Stimulated activated memory B cell treated with anti-CD40 and anti-IgM and Interleukin-4, amounts not matched to agents 10 μg/mL and 1 μg/mL and 100 μg/mL, for 72 hours (primary cell): ENCODE results near the gene TBL1X.

Experiments used
- ATAC-seq: fragments of 150-1000 bp; cut with Tn5 transposase; 2 replicates; pipeline ENCODE4 v1.10.0; 2021
- H3K27ac Mint-ChIP-seq: one replicate; pipeline ENCODE4 v1.8.0; 2022; ENCODE audit warnings: mild to moderate bottlenecking, mixed read lengths
- H3K27me3 Mint-ChIP-seq: one replicate; pipeline ENCODE4 v1.8.0; 2022; ENCODE audit warnings: mixed read lengths
- H3K36me3 Mint-ChIP-seq: one replicate; pipeline ENCODE4 v1.8.0; 2022; ENCODE audit warnings: mixed read lengths
- H3K4me1 Mint-ChIP-seq: one replicate; pipeline ENCODE4 v1.8.0; 2022; ENCODE audit warnings: mixed read lengths
- H3K4me3 Mint-ChIP-seq: one replicate; pipeline ENCODE4 v1.8.0; 2022; ENCODE audit warnings: mild to moderate bottlenecking, moderate library complexity, mixed read lengths
- H3K9me3 Mint-ChIP-seq: one replicate; pipeline ENCODE4 v1.8.0; 2022; ENCODE audit warnings: mixed read lengths

TBL1X gene

GRCh38 chrX:9677098-9677739 lies 212.4 kb downstream of the TBL1X start:
- Mint-ChIP-seq H3K27me3 (no peaks in the 10 kb centered on the region), H3K9me3 (peaks cover 6% of the 10 kb centered on the region), H3K4me3 (peak overlapping the region; percentile 57), H3K4me1 (peaks cover 24% of the 10 kb centered on the region), H3K36me3 (peaks cover 17% of the 10 kb centered on the region), H3K27ac (peak overlapping the region; percentile 89)
- ATAC-seq: peak; percentile 98

GRCh38 chrX:9678215-9678965 lies 213.5 kb downstream of the TBL1X start:
- Mint-ChIP-seq H3K9me3 (peaks cover 6% of the 10 kb centered on the region), H3K27ac (peak overlapping the region; percentile 89), H3K4me1 (peaks cover 18% of the 10 kb centered on the region), H3K27me3 (no peaks in the 10 kb centered on the region), H3K4me3 (peak overlapping the region; percentile 21), H3K36me3 (peaks cover 20% of the 10 kb centered on the region)
- ATAC-seq: no peak

- no peak for ATAC-seq
- H3K4me1 Mint-ChIP-seq: peaks cover 18% of the 10 kb centered on the region
- no peaks in the 10 kb centered on the region for H3K27me3 Mint-ChIP-seq
- H3K36me3 Mint-ChIP-seq: peaks cover 24% of the 10 kb centered on the region
- peaks cover 5% of the 10 kb centered on the region for H3K9me3 Mint-ChIP-seq
- no peak overlapping the region for H3K4me3 Mint-ChIP-seq
- no peak overlapping the region for H3K27ac Mint-ChIP-seq
These were observed 216.2 kb downstream of the TBL1X start for GRCh38 chrX:9681011-9681410.

GRCh38 chrX:9681422-9681821 lies 216.6 kb downstream of the TBL1X start:
- peaks cover 18% of the 10 kb centered on the region for H3K4me1 Mint-ChIP-seq
- peaks cover 28% of the 10 kb centered on the region for H3K36me3 Mint-ChIP-seq
- H3K9me3 Mint-ChIP-seq: peaks cover 3% of the 10 kb centered on the region
- H3K27ac Mint-ChIP-seq: no peak overlapping the region
- H3K4me3 Mint-ChIP-seq: no peak overlapping the region
- H3K27me3 Mint-ChIP-seq: no peaks in the 10 kb centered on the region
- no peak for ATAC-seq

GRCh38 chrX:9682456-9682855 lies 217.6 kb downstream of the TBL1X start:
- Mint-ChIP-seq H3K4me3 (no peak overlapping the region), H3K27me3 (no peaks in the 10 kb centered on the region), H3K27ac (no peak overlapping the region), H3K36me3 (peaks cover 32% of the 10 kb centered on the region), H3K4me1 (peaks cover 8% of the 10 kb centered on the region), H3K9me3 (no peaks in the 10 kb centered on the region)
- no peak for ATAC-seq

GRCh38 chrX:9682861-9683260 lies 218.0 kb downstream of the TBL1X start:
- H3K27me3 Mint-ChIP-seq: no peaks in the 10 kb centered on the region
- H3K9me3 Mint-ChIP-seq: no peaks in the 10 kb centered on the region

GRCh38 chrX:9683350-9683749 lies 218.5 kb downstream of the TBL1X start:
- Mint-ChIP-seq H3K9me3 (no peaks in the 10 kb centered on the region), H3K4me3 (no peak overlapping the region), H3K4me1 (no peaks in the 10 kb centered on the region), H3K36me3 (peaks cover 39% of the 10 kb centered on the region), H3K27ac (no peak overlapping the region), H3K27me3 (no peaks in the 10 kb centered on the region)
- ATAC-seq: no peak

More at GRCh38 chrX:9682861-9683260, 218.0 kb downstream of the TBL1X start:
- H3K4me1 Mint-ChIP-seq: peaks cover 3% of the 10 kb centered on the region
- no peak for ATAC-seq
- H3K4me3 Mint-ChIP-seq: no peak overlapping the region
- no peak overlapping the region for H3K27ac Mint-ChIP-seq
- peaks cover 34% of the 10 kb centered on the region for H3K36me3 Mint-ChIP-seq

- Mint-ChIP-seq H3K4me1 (no peaks in the 10 kb centered on the region), H3K9me3 (no peaks in the 10 kb centered on the region), H3K36me3 (peaks cover 49% of the 10 kb centered on the region), H3K27ac (no peak overlapping the region), H3K4me3 (no peak overlapping the region), H3K27me3 (no peaks in the 10 kb centered on the region)
- ATAC-seq: no peak
These were observed 223.0 kb downstream of the TBL1X start for GRCh38 chrX:9687899-9688298.

GRCh38 chrX:9688833-9689232 lies 224.0 kb downstream of the TBL1X start:
- Mint-ChIP-seq H3K4me1 (no peaks in the 10 kb centered on the region), H3K36me3 (peaks cover 58% of the 10 kb centered on the region), H3K9me3 (no peaks in the 10 kb centered on the region), H3K4me3 (no peak overlapping the region), H3K27ac (no peak overlapping the region), H3K27me3 (no peaks in the 10 kb centered on the region)
- ATAC-seq: no peak

GRCh38 chrX:9690046-9690445 lies 225.2 kb downstream of the TBL1X start:
- Mint-ChIP-seq H3K9me3 (no peaks in the 10 kb centered on the region), H3K4me3 (no peak overlapping the region), H3K27me3 (no peaks in the 10 kb centered on the region), H3K36me3 (peaks cover 60% of the 10 kb centered on the region), H3K27ac (no peak overlapping the region), H3K4me1 (no peaks in the 10 kb centered on the region)
- no peak for ATAC-seq

GRCh38 chrX:9693307-9694001 lies 228.6 kb downstream of the TBL1X start:
- Mint-ChIP-seq H3K27ac (no peak overlapping the region), H3K4me1 (no peaks in the 10 kb centered on the region), H3K9me3 (no peaks in the 10 kb centered on the region), H3K4me3 (no peak overlapping the region), H3K27me3 (no peaks in the 10 kb centered on the region), H3K36me3 (peaks cover 43% of the 10 kb centered on the region)
- ATAC-seq: no peak

GRCh38 chrX:9698576-9698975 lies 233.7 kb downstream of the TBL1X start:
- ATAC-seq: no peak
- Mint-ChIP-seq H3K9me3 (no peaks in the 10 kb centered on the region), H3K4me3 (no peak overlapping the region), H3K4me1 (no peaks in the 10 kb centered on the region), H3K36me3 (peaks cover 44% of the 10 kb centered on the region), H3K27me3 (no peaks in the 10 kb centered on the region), H3K27ac (no peak overlapping the region)

GRCh38 chrX:9700555-9700954 lies 235.7 kb downstream of the TBL1X start:
- no peak overlapping the region for H3K4me3 Mint-ChIP-seq
- no peaks in the 10 kb centered on the region for H3K4me1 Mint-ChIP-seq
- H3K9me3 Mint-ChIP-seq: no peaks in the 10 kb centered on the region
- H3K27me3 Mint-ChIP-seq: no peaks in the 10 kb centered on the region
- no peak for ATAC-seq
- peaks cover 43% of the 10 kb centered on the region for H3K36me3 Mint-ChIP-seq
- no peak overlapping the region for H3K27ac Mint-ChIP-seq

GRCh38 chrX:9701790-9702189 lies 236.9 kb downstream of the TBL1X start:
- no peaks in the 10 kb centered on the region for H3K27me3 Mint-ChIP-seq
- no peak overlapping the region for H3K4me3 Mint-ChIP-seq
- H3K27ac Mint-ChIP-seq: no peak overlapping the region
- peaks cover 49% of the 10 kb centered on the region for H3K36me3 Mint-ChIP-seq
- no peak for ATAC-seq
- H3K9me3 Mint-ChIP-seq: no peaks in the 10 kb centered on the region
- H3K4me1 Mint-ChIP-seq: no peaks in the 10 kb centered on the region

- no peaks in the 10 kb centered on the region for H3K9me3 Mint-ChIP-seq
- no peaks in the 10 kb centered on the region for H3K27me3 Mint-ChIP-seq
- peaks cover 7% of the 10 kb centered on the region for H3K4me1 Mint-ChIP-seq
- no peak for ATAC-seq
- no peak overlapping the region for H3K4me3 Mint-ChIP-seq
- H3K27ac Mint-ChIP-seq: no peak overlapping the region
- H3K36me3 Mint-ChIP-seq: peaks cover 55% of the 10 kb centered on the region
These were observed 238.5 kb downstream of the TBL1X start for GRCh38 chrX:9703406-9703805.
